Ammon's horn (tissue), 1 donor: ENCODE data around the gene MTA3.
A peak's percentile ranks its signal among the peaks of the same experiment; 100 is the strongest.
"Not testable (repeated sequence)": the region's sequence is repeated elsewhere in the genome, so short reads cannot be mapped to it uniquely, and the experiment has no call there.

Experiments
- DNase-seq: peaks from one replicate; pipeline ENCODE4 v3.0.0-alpha.2; 2016; ENCODE audit warnings: low spot score

Gene MTA3

DNA sequence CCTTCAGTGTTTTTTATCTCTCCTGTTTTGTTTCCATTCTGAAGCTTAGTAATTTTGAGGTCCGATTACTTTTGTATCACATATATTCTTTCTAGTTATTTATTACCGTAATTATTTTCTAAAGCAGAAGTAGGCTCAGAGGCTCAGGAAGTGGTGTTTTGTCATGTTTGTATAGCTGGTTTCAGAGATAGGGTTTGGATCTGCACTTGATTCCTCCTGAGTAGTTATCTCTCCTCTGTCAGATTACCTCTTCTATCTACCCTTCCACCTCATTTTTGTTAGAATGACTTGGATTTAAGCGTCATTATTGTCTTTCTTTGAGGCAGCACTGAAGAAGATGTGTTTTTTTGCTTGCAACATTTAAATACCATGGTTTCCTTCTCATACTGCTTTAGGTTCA lies 95.4 kb downstream of the MTA3 start:
- DNase-seq, result peak; percentile 11

DNA sequence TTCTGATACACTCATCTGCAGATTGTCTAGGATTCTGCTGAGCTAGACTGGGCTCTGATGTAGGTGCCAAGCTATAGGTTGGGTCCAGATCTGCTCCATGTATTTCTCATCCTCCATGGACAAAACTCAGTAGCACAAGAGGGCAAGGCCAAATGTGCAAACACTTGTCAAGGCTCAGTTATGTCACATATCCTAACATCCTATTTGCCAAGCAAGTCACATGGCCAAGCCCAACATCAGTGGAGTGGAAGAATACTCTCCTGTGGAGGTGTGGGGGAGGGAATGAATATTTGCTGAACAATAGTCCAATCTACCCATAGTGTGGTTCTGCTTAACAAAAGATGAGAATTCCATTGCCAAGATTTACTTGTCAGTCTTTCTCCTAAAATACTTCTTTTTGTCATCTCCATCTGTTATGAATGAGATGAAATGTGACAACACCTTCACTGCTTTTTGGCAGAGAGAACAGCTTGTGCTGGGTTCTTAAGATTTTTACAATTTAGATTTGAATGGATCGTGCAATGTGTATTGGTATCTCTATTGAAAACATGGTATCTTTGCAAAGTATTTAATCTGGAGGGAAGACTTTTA lies 105.7 kb downstream of the MTA3 start:
- no peak for DNase-seq

DNA sequence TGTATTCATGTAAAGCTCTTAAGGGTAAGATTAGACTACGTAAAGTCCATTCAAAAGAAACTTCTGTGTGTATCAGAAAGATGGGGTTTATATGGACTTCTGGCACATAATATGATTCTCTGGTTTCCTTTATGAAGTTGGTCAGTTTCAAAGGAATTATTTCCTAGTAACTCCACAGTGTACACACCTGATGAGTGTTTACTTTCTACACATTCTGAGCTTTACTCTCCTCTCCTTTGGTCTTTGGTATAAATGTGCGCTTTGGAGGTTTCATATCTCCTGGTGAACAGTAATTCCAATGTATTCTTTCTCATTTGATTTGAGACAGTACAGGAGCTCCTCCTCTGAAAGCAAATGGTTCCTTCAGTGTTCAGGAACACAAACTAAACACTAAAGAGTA lies 107.4 kb downstream of the MTA3 start:
- DNase-seq, result no peak

DNA sequence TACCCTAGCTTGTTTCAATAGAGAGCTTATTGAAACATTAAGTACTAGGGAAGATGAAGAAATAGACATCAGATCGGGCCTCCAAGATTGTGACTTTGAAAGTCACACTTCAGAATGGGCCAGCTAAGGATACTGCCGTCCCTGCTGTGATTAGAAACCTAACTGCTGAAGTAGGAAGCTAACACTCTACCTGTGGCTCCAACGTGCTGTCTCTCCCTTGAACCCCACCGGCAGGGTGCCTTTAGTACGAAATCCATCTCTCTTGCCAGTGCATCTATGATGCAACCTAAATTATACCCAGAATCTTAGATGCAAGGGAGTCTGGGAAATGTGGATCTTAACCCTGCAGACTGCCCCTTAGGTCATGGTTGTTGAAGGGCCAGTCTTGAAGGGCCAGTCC lies 116.9 kb downstream of the MTA3 start:
- DNase-seq, result no peak

DNA sequence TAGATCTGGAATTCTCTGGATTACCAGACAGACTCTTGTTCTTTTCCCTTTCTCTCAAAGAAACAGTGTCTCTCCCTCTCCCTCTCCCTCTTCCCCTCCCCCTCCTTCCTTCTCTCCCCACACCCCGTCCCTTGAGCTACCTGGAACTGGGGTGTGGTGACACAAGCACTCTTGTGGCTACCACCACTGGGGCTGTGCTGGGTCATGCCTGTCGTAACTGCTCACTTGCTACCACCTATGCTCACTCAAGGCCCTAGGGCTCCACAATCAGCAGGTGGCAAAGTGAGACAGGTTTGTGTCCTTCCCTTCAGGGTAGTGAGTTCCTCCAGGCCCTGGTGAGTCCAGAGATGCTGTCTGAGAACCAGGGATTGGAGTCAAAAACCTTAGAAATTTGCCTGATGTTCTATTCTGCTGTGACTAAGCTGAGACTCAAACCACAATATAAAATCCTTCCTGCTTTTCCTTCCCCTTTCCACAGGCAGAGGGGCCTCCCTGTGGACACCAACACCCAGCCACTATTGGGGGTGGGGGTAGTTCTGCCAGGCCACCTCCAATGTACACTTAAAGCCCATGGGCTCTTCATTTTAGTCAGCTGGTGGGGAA lies 124.7 kb downstream of the MTA3 start:
- DNase-seq, result no peak

DNA sequence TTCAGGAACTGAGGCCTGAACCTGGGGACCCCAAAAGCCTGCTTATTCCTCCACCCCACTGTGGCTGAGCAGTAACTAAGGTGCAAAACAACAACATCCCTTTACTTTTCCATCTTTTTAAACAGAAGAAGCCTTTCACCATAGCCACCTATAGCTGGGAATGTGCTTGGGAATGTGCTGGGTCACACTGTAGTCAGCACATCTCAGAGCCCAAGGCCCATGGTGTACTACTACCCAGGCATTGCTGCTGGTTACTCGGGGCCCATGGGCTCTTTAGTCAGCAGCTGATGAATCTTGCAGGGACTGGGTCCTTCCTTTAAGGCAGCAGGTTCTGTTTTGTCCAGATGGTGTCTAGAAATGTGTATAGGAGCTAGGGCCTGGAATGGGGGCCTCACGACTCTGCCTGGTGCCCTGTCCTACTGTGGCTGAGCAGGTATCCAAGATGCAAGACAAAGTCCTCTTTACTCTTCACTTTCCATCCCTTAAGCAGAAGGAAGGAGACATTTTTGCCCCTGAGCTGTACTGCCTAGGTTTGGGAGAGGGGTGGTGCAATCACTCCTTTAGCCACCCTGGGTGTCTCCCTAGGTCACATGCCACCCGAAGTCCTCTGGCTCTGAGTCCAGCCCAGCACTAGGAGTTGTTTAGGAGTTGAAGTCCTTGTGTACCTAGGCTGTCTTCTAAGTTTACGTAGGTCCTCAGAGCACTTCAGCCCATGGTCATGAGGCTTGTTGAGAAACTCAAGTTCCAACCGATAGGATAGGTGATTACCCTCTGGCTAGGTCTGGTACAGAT lies 125.5 kb downstream of the MTA3 start:
- no peak for DNase-seq

DNA sequence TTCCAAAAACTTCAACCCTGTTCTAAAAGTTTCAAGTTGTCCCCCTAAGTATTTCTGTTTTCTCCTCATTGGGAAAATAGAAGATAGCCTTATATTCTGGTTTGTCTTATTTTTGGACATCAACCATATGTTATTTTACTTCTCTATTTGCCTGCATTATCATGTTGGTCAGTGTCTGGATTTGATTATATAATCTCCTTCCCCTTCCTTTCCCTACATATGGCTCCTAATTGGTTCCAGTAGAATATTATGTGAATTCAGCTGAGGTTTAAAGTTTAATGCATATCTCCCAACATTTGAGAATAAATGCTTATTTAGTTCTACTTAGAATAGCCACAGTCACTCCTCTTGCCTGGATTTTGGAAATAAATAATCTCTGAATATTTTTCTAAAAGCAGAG lies 128.6 kb downstream of the MTA3 start:
- DNase-seq, result no peak

DNA sequence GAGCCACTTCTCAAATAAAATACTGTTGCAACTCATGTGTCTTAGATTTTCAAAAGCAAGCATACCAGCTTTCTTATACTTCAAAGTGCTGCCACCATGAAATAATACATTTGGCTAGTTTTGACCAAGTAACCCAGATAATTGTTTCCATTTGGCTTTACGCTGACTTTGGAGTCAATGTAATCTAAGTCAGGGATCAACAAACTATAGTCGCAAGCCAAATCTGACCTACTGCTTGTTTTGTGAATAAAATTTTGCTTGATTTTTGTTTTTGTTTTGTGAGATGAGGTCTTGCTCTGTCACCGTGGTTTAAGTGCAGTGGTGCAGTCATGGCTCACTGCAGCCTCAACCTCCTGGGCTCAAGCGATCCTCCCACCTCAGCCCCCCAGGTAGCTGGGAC lies 130.5 kb downstream of the MTA3 start:
- DNase-seq, result no peak

DNA sequence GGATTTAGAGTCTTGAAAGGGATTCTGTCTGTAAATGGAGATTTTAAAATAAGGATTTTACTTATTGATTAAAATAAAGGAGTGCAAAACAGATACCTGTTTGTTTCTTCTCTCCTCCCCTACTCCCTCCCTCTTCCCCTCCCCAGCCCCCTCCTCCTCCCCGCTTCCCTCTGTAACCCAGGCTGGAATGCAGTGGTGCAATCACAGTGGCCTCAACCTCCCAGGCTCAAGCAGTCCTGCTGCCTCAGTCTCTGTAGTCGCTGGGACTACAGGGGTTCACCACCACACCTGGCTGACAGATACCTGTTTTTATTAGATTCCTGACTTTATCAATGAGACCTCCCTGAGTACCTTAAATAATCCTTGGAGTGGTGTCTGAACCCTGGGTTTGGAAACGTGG lies 138.4 kb downstream of the MTA3 start:
- DNase-seq, result no peak

DNA sequence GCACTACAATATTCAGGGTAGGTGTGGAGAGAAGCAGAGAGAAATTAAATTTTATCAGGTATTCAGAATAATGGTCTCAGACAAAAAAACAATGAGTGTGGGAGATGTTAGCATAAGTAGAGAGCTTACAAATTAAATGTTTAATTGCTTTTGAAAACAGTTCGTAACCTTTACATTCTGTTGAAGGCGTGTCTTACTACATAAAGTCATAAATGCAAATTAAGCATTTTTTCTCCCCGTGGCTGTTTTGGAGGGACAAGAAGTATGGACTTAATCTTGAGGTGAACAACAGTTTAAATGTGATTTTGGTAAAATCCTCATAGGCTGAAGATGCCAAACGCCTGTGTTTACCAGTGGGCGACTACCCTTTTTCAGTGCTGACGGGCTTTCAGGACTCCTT lies 139.7 kb downstream of the MTA3 start:
- DNase-seq, result no peak

DNA sequence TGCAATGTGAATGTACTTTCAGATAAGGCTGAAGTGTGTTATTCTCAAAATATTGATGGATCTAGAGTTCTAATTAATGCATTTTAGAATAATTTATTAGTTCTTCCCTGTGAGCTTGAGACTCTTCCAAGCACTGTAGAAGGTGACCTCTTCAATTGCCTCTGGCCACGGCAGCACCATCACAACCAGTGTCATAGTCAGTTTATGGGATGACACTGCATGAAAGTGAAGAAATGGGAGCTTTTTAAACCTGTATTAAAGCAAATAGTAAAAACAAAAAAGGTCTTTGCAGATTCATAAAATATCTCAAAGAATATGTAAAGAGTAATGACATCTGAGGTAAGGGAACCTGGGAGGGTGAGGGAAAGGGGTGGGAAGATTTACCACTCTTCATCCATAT lies 143.5 kb downstream of the MTA3 start:
- no peak for DNase-seq

DNA sequence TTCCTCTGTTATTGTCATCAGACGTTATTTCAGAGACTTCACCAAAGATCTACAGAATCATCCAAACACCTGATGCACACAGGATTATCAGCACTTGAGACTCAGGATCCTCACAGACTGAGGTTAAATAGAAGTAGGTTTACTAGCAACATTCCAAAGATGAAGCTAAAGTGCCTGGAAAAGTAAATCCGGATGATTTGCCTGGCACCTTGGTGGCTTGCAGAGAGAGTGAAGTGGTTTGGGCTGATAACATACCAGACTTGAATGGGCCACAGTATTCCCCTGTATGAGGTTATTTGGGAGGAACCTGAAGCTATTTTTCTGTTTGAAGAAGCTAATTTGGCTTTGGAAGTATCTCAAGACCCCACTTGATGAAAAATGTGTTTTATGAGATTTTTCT lies 144.5 kb downstream of the MTA3 start:
- no peak for DNase-seq

DNA sequence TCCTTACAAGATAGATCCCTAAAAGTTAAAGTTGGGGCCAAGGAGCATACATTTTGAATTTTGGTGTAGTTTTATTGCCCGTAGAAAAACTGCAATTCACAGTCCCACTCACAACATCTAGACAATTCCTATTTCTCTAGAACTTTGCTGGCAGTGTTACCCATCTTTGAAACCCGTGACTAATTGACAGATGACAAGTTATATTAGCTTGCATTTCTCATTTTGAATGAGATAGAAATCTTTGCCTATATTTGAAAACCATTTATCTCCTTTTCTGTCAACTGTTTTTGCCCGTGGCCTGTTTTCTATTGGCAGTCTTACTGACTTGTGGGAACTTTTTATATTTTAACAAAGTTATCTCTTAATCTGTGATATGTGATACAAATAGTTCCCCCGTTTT lies 145.5 kb downstream of the MTA3 start:
- DNase-seq, result no peak

DNA sequence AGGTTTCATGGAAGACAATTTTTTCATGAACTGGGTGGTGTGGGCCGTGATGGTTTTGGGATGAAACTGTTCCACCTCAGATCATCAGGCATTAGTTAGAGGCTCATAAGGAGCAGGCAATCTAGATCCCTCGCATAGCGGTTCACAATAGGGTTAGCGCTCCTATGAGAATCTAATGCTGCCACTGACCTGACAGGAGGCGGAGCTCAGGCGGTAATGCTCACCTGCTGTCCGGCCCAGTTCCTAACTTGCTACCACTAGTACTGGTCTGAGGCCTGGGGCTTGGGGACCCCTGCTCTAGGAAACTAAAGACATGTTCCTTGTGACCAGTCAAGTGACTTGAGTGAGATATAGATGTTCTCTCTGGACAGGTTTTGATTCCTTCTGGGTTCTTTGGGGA lies 146.3 kb downstream of the MTA3 start:
- no peak for DNase-seq

DNA sequence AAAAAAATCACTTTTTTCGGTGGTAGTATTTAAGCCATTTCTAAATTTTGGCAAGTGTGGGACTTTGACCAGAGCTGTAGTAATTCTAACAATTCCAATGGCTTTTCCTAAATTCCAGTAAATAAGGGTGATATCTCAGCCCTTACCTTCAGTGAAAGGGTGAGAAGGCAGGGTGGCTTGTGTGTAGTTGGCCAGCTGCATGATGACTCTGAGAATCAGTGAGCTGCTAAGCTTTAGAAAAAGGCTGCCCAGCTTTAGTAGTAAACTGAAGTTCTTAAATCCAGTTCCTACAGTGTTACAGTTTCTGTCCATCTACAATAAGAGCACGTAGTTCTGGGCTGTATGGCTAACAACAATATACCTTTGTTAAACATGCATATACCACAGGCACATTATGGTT lies 153.5 kb downstream of the MTA3 start:
- no peak for DNase-seq

DNA sequence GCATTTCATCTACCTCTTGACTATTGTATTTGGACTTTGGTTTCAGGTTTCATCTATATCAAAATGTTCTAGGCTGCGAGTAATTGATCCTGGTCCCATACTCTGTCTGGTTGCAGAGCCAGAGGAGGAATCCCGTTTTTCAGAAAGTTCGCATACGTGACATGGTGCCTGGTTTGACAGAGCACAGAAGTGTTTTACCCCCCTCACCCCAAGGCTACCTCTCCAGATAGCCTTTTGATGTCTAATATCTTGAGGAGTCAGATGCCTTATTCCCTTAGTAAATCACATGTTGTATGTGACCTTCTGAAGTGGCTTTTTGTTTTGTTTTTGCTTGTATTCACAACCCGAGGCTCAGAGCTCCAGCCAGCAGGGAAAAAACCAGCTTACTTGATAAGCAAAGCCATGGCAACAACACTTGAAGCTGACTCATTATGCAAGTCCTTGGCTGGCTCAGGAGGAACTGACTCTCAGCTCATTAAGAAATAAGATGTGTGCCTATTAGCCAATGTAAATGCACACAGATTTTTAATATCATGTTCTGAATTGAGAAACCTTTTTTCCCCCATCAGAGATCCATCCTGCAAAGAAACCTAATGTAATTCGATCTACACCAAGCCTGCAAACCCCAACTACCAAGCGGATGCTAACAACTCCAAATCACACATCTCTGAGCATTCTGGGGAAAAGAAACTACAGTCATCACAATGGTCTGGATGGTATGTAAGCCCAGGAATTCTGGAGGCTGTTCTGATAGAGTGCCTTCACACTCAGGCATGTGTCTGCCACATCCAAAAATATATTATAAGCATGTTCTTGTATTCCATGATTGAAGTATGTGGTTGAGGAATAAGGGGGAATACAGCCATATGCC lies 154.1 kb downstream of the MTA3 start:
- DNase-seq, result peak; percentile 78

DNA sequence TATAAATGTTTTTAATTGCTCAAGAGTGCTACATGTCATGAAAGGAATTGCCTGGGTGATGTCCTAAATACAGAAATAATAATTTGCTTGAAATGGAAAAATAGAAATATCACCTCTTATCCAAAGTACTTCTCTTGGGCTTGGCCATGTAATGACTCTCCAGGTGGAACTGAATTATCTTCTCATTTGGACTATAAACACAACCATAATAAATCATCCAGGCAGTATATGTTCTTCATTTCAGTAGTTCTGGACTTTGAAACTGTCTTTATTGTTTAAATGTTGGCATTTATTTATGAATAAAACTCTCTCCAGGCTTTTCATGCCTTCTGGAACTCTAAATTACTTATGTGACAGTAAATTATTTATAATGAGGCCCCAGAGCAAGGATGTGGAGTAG lies 155.0 kb downstream of the MTA3 start:
- DNase-seq, result no peak

DNA sequence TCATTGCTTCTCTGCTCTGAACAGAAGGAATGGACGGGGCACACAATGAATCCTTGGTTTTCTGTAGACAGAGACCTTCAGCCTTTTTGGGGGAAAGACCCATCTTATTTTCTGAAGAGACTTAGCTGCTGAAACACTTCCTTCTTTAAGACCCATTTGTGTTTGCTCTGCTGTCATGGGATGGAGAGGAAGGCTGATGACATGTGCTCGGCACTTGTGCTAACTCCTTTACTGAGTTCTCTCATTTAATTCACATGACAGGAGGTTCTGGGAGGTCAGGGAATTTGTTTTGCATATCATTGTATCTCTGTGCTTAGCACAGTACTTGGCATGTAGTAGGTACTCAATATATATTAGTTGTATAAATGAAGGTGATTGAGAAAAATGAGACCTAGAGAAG lies 156.5 kb downstream of the MTA3 start:
- DNase-seq, result no peak

DNA sequence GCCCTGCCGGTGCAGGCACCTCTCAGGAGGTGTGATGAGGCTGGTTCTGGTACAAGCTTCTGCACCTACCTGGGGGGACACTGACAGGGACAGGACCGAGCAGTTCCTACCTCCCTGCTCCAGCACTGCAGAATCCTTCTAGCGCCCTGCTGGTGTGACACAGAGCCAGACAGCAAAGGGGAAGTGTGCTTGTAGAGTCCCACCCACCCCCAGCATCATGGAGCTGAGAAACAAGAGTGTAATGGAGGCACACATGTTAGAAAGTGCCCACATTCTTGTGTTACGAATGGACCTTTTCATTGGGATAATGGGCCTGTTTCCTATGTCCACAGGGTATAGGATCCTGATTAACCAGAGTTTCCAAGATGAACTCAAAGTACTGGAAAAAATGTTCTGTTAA lies 157.2 kb downstream of the MTA3 start:
- peak; percentile 40 for DNase-seq

DNA sequence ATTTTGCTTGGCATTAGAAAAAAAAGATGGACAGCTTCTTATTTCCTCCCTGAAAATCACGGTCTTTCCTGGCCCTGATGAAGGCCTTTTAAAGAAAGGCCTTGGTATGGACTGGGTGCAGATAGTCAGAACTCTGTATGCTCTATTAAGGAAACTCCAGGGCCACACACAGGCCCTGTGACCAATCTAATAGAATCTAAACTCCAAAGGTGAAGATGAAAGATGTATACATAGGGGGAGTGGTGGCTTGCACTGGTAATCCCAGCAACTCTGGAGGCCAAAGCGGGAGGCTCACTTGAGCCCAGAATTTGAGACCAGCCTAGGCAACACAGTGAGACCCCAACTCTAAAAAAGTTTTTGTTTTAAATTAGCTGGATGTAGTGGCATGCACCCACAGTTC lies 158.2 kb downstream of the MTA3 start:
- DNase-seq, result no peak

DNA sequence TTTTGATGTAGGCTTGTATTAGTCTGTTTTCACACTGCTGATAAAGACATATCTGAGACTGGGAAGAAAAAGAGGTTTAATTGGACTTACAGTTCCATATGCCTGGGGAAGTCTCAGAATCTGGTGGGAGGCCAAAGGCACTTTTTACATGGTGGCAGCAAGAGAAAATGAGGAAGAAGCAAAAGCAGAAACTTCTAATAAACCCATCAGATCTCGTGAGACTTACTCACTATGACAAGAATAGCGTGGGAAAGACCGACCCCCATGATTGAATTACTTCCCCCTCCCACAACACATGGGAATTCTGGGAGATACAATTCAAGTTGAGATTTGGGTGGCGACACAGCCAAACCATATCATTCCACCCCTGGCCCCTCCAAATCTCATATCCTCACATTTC lies 162.9 kb downstream of the MTA3 start:
- DNase-seq, result not testable (repeated sequence)

DNA sequence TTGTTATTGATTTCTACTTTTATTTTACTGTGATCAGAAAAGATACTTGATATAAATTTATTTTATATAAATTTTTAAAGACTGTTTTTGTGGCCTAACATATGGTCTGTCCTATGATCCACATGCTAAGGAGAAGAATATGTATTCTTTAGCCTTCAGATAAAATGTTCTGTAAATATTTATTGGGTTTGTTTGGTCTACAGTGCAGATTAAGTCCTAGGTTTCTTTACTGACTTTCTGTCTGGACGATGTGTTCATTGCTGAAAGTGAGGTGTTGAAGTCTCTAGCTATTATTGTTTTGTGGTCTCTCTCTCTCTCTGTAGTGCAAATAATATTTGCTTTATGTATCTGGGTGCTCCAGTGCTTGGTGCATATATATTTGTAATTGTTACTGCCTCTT lies 165.4 kb downstream of the MTA3 start:
- DNase-seq, result no peak
